Stimulated activated CD4-positive, alpha-beta T cell treated with anti-CD3 and anti-CD28 coated beads, Interleukin-12 subunit alpha, Interleukin-12 subunit beta, amount 100 ng/mL, for 48 hours (primary cell): ENCODE data around the gene CD2AP.
A peak's percentile ranks its signal among the peaks of the same experiment; 100 is the strongest.
"Not testable (repeated sequence)": the region's sequence is repeated elsewhere in the genome, so short reads cannot be mapped to it uniquely, and the experiment has no call there.

Source experiments
- DNase-seq, 3 donors: peaks; one replicate each; pipeline ENCODE4 v3.0.0-alpha.2; 2020; ENCODE audit warnings: low read depth in 2 of 3, low spot score in 1 of 3

CD2AP gene

GRCh38 chr6:47630587-47630986 is 153.0 kb downstream of the CD2AP start:
- no peak for DNase-seq

DNA sequence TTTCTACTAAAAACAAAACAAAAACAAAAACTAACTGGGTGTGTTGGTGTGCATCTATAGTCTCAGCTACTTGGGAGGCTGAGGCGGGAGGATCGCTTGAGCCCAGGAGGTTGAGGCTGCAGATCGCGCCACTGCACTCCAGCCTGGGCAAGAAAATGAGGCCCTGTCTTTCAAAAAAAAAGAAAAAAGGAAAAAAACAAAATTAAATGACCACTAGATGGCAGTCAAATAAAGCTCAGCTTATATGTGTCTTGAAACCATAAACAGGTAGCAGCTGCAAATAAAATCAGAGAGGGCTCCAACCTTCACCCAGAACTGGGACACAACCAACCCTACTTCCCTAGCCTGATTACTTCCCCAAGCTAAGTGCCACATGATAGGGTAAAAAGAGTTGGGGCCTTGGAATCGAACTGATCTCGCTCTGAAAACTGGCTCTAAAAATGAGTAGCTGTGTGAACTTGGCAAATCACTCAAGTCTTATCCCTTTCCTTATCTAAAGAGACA is 153.7 kb downstream of the CD2AP start:
- DNase-seq, result no peak

GRCh38 chr6:47631797-47632196 is 154.2 kb downstream of the CD2AP start:
- no peak for DNase-seq

GRCh38 chr6:47633141-47633540 is 155.6 kb downstream of the CD2AP start:
- no peak for DNase-seq

- no peak for DNase-seq
Observed at GRCh38 chr6:47634210-47635047, 156.8 kb downstream of the CD2AP start.

GRCh38 chr6:47646689-47647088 is 169.1 kb downstream of the CD2AP start:
- no peak for DNase-seq

DNA sequence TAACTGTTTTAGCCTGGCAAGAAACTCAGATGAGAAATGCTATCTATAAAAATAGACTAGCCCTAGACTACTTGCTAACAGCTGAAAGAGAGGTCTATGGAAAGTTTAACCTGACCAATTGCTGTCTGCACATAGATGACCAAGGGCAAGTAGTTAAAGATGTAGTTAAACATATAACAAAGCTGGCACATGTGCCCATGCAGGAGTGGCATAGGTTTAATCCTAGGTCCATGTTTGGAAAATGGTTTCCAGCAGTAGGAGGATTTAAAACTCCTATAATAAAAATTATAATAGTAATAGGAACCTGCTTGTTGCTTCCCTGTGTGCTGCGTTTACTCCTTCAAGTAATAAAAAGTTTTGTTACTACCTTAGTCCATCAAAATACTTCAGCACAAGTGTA is 169.6 kb downstream of the CD2AP start:
- DNase-seq, result no peak

- DNase-seq, result not testable (repeated sequence)
Observed at GRCh38 chr6:47647626-47648025, 170.0 kb downstream of the CD2AP start.

- no peak for DNase-seq
Observed at GRCh38 chr6:47648031-47648430, 170.4 kb downstream of the CD2AP start.

- DNase-seq, result no peak
Observed at GRCh38 chr6:47650553-47651432, 173.2 kb downstream of the CD2AP start.

- DNase-seq, result no peak
Observed at GRCh38 chr6:47651505-47651944, 173.9 kb downstream of the CD2AP start.

- no peak for DNase-seq
Observed at GRCh38 chr6:47653706-47654105, 176.1 kb downstream of the CD2AP start.

GRCh38 chr6:47654255-47654654 is 176.7 kb downstream of the CD2AP start:
- DNase-seq, result no peak

DNA sequence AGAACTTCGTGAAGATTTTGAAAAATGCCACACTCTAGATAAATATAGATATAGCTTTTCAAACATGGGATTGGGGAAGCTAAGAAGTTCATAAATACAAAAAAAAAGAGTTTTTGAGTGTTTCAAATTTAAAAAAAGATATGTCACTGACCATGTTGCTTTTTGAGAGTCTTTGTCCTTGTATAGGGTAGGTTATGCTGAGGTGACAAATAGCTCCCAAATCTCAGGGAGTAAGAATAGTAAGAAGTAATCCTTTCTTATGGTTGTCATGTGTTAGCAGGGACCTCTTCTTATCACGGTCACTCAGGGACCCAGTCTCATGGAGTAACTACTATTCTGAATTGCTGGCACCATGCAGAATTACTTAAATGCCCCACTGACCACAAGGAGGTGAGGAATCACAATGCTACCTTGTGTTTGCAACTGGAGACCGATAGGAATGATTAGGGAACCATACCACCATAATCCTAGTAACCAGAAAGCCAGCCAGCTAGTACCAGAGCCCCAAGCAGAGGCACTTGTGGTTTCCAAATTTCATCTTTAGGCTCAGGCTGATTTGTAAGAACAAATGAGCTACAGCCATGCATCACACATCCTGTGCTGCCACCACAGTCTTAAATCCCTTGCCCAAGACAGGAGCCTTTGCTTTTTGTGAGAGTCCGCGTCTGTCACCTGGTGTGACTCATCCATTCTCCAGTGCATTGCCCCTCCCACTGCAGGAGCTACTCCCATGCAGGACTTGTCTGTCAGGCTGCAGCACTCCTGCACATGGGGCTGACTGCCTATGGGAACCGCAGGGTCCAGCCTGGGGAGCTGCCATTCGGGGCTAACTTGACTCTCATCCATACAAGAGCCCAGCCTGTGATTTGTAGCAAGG is 178.4 kb downstream of the CD2AP start:
- peak in 2 of 3 donors; percentile 12 to 33 for DNase-seq

GRCh38 chr6:47661960-47662359 is 184.4 kb downstream of the CD2AP start:
- DNase-seq, result no peak

DNA sequence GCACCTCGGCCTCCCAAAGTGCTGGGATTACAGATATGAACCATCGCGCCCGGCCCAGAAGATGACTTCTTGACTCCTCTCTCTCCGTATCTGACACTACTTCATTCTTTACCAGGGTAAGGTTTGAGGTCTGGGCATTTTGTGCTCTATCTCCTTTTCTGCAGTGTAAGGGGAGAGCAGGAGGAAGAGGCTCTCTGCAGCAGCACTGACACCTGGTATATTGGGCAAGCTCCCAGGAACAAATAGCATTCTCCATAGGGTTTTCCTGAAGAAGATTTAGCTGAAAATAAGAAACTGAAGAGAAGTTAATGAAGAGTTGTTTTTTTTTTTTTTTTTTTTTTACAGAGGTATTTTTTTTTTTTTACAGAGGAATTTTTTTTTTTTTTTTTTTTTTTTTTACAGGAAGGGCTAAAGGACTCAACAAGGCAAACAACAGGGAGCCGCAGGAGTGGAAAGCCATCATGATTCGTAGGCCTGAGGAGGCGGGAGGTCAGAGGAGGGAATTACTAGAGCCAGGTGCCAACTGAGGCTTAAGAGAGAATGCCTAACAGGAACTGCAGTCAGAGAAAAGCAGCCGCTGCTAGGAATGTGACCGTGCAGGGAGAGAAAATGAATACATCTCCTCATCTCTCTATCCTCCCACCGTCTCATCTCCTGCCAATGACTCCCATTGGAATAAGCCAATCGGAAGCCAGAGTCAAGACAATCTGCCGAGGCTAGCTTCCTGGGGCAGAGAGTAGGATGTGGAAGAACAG is 186.1 kb downstream of the CD2AP start:
- no peak for DNase-seq

GRCh38 chr6:47665112-47665511 is 187.5 kb downstream of the CD2AP start:
- no peak for DNase-seq

DNA sequence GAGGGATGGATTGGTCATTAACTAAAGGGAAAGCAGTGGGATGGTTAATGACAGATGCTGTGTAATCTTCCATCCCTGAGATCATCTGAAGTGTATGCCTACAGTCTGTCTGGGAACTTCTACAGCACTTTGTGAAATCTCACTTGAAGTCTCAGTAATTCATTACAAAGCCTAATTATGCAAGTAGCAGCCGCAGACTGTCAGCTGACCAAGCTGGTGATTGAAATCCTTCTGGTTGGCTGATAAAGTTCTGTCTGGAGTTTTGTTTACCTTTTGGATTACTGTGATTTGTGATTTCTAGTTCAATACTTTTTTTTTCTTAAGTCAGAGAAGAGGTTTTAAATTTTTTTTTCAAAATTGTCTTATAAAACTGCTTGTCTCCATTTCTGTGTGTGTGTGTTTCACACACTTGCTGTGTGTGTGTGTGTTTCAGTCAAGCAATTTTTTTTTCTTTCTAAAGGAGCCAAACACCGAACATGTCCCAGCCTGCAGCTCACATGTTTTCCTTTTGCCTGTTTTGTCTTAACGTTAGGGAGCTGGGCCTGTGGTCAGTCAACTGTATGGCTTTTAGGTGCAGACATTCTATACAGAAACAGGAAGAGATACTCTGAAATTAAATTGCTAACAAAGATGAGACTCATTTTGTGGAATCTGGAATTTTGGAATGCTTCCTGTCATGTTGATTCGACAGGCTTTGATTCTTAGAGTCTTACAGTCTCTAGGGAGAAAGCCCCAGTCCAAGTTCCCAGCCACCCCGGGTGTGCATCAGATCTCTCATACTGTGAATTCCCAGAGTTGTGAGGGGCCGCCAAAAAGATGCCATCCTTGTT is 192.3 kb downstream of the CD2AP start:
- DNase-seq, result no peak

GRCh38 chr6:47670851-47671250 is 193.3 kb downstream of the CD2AP start:
- DNase-seq, result no peak
